ENCODE measurements around the gene SPTBN5.

DNA sequence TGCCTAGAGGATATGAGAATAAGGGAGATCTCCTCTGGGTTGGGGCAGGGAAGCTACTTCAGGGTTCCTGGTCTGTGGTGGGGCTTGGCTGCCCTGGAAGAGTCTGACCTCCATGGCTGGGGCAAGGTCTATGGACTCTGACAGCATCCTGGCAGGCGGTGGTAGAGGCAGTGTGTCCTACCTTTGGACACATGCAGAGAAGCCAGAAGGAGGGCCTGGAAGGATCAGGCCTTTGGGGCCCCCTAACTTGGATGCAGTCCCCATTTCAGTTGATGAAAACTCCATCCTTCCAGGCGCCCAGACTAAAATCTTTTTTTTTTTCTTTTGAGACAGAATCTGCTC, 10.4 kb downstream of the SPTBN5 start:
- TF ChIP-seq POLR2AphosphoS5 (IDR thresholded peaks at IDR 0.05; ENCODE audit: borderline replicate concordance, low read depth, low read length) (no peak), EZH2 (IDR thresholded peaks at IDR 0.05) (no peak)
